Activated B cell treated with CpG ODN at 0.5 μM for 24 hours (primary cell): ENCODE results near the gene INPP5A. TPM values are rescaled to one million over a fixed set of nuclear protein-coding genes. Genes with fewer than 3 reads are reported as not detected.

Experiments
- ATAC-seq: fragments of 200-7000 bp; cut with Tn5 transposase; one replicate; pipeline ENCODE4 v1.10.0; 2021; ENCODE audit warnings: low read depth, mild to moderate bottlenecking, moderate library complexity
- CTCF ChIA-PET: fragments of 350-600 bp; sonication (Branson Sonifier 250); formaldehyde crosslinking; loops from one replicate; lab custom pipeline; 2021; ENCODE audit warnings: antibody characterized with exemption; lab: Charles Lee
- POLR2A ChIA-PET: fragments of 350-600 bp; sonication (Branson Sonifier 250); formaldehyde crosslinking; loops from one replicate; lab custom pipeline; 2021; ENCODE audit warnings: antibody characterized with exemption; lab: Charles Lee
- DNase-seq: peaks from one replicate; pipeline ENCODE4 v3.0.0; 2022
- H3K27ac Mint-ChIP-seq: one replicate; pipeline ENCODE4 v1.8.0; 2020; ENCODE audit warnings: mixed read lengths
- H3K27me3 Mint-ChIP-seq: one replicate; pipeline ENCODE4 v1.8.0; 2021; ENCODE audit warnings: mixed read lengths
- H3K36me3 Mint-ChIP-seq: one replicate; pipeline ENCODE4 v1.8.0; 2021; ENCODE audit warnings: low read depth, mixed read lengths
- H3K4me1 Mint-ChIP-seq: one replicate; pipeline ENCODE4 v1.8.0; 2021; ENCODE audit warnings: mixed read lengths
- H3K4me3 Mint-ChIP-seq: one replicate; pipeline ENCODE4 v1.8.0; 2020; ENCODE audit warnings: mild to moderate bottlenecking, mixed read lengths
- H3K9me3 Mint-ChIP-seq: one replicate; pipeline ENCODE4 v1.8.0; 2020; ENCODE audit warnings: mixed read lengths
- CTCF ChIP-seq: fragments of 200-600 bp; IDR thresholded peaks from one replicate; pipeline ENCODE4 v1.8.0; 2022; ENCODE audit warnings: antibody characterized with exemption, mild to moderate bottlenecking
- intact Hi-C: fragments of 100-400 bp; cut with micrococcal nuclease; formaldehyde crosslinking; loops from one replicate; pipeline ENCODE4 v1.15.1; 2024
- total RNA-seq: library from RNA; stranded (reverse); gene quantifications from 2 replicates; pipeline ENCODE4 v1.2.3, GENCODE V29; 2022

The INPP5A gene
- total RNA-seq, 1 donor from 2014 or later, result 24.9 TPM

GRCh38 chr10:132626019-132626760 is 88.6 kb downstream of the INPP5A start:
- no peaks in the 10 kb centered on the region for H3K27me3 Mint-ChIP-seq
- peaks cover 4% of the 10 kb centered on the region for H3K9me3 Mint-ChIP-seq
- intact Hi-C loops, result no loop called here
- CTCF ChIA-PET, result no interaction called here
- H3K27ac Mint-ChIP-seq, result no peak overlapping the region
- DNase-seq (no peak), ATAC-seq (no peak)
- TF ChIP-seq CTCF, result no peak
- H3K4me1 Mint-ChIP-seq, result peaks cover 44% of the 10 kb centered on the region
- no peak overlapping the region for H3K4me3 Mint-ChIP-seq
- peaks cover 10% of the 10 kb centered on the region for H3K36me3 Mint-ChIP-seq
- POLR2A ChIA-PET, result no interaction called here

DNA sequence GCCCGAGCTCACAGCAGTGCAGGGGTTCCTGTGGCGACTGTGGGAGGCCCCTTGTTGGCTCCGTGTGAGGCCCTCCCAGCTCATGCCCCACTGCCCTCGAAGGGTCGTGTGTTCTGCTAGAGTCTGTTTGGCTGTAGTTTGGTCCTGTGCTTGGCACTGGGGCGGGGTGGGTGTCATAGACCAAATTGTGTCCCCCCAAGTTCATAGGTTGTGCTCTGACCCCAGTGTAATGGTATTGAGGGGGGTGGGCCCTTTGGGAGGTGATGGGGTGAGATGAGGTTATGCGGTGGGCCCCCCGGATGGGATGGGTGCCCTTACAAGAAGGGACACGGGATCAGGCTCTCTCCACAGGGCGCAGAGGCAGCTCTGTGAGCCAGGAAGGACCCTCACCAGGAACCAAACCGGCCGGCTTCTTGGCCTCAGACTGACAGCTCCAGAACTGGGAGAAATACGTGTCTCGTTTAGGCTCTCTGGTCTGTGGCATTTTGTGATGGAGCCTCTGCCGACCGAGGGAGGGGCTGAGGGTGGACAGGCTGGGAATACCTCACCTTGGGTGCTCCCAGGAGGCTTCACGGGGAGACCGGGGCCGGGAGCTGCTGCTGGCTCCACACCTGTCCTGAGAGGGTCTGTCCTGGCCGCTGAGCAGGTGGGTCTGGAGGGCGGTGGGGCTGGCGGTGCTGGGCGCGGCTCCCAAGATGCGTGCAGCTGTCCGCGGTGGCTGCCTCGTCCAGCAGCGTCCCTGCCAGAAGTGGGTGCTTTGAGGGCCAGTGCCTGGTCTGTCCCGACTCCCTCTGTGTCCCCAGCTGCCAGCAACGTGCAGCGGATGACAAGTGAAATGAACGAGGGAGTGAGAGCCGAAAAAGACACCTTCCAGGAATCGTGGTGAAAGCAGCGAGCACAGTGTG is 89.4 kb downstream of the INPP5A start:
- ATAC-seq (no peak), DNase-seq (no peak)
- CTCF ChIA-PET, result no interaction called here
- Mint-ChIP-seq H3K4me1 (peaks cover 44% of the 10 kb centered on the region), H3K4me3 (no peak overlapping the region), H3K27me3 (no peaks in the 10 kb centered on the region), H3K36me3 (peaks cover 6% of the 10 kb centered on the region), H3K27ac (no peak overlapping the region), H3K9me3 (no peaks in the 10 kb centered on the region)
- intact Hi-C loops, result no loop called here
- TF ChIP-seq CTCF, result no peak
- POLR2A ChIA-PET, result no interaction called here

DNA sequence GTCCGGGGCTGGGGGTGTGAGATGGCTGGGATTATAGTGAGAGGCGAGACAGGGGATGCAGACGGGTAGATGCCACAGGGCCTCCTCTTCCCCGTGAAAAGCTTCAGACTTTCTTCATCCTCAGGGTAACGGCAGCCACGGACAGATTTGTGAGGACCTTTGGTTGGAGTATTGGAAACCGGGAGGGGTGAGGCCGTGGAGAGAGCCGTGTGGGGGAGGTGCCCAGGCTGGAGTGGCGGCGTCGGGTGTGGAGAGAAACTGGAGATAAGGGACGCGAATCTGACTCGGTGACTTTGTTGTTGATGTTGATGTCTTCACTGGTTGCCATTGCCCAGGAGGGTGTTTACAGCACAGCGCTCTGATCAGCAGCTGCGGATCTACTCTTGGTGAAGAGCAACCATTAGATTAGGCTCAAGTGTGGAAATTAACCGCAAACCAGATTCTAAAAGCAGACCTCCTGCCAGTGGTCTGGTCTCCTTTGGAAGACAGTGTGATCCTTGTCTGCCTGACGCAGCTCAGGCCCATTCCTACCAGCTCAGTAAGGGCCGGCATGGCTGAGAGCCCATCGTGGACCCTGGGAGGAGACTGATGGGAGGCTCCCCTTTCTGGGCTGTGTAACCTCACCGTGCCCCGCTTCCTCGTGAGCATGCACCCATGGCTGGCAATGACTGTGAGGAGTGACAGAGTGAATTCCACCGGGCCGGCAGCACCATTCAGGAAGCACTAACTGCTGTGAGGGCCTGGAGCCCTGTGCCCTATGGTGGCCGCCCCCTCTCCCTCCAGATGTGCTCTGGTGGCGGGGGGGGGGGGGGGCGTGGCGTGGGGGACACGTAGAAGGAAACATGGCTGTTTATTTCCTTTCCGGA is 90.3 kb downstream of the INPP5A start:
- no peaks in the 10 kb centered on the region for H3K9me3 Mint-ChIP-seq
- H3K27ac Mint-ChIP-seq, result peak overlapping the region; percentile 55
- H3K4me3 Mint-ChIP-seq, result no peak overlapping the region
- peak; percentile 62 for ATAC-seq
- H3K36me3 Mint-ChIP-seq, result peaks cover 6% of the 10 kb centered on the region
- intact Hi-C loops, result no loop called here
- POLR2A ChIA-PET, result no interaction called here
- TF ChIP-seq CTCF, result no peak
- CTCF ChIA-PET, result no interaction called here
- peaks cover 51% of the 10 kb centered on the region for H3K4me1 Mint-ChIP-seq
- DNase-seq, result no peak
- H3K27me3 Mint-ChIP-seq, result no peaks in the 10 kb centered on the region

GRCh38 chr10:132628966-132629900 is 91.6 kb downstream of the INPP5A start:
- CTCF ChIA-PET, result no interaction called here
- ATAC-seq, result no peak
- no peaks in the 10 kb centered on the region for H3K27me3 Mint-ChIP-seq
- H3K4me1 Mint-ChIP-seq, result peaks cover 63% of the 10 kb centered on the region
- H3K4me3 Mint-ChIP-seq, result no peak overlapping the region
- no peak for DNase-seq
- H3K27ac Mint-ChIP-seq, result no peak overlapping the region
- no peaks in the 10 kb centered on the region for H3K9me3 Mint-ChIP-seq
- peaks cover 6% of the 10 kb centered on the region for H3K36me3 Mint-ChIP-seq
- TF ChIP-seq CTCF, result no peak
- POLR2A ChIA-PET, result no interaction called here
- intact Hi-C loops, result no loop called here
